NCI-H82 treated with DMSO at 0.1 percent for 48 hours (cell line): Measurements from ENCODE around the gene LMX1A.

Experiments used
- DNase-seq: peaks from one replicate; lab custom pipeline; 2025; ENCODE audit not compliant: unreplicated experiment; lab: John Stamatoyannopoulos, UW

The LMX1A gene

GRCh38 chr1:165367375-165367993 lies 11.0 kb upstream of the LMX1A start:
- DNase-seq: peak; percentile 66

- DNase-seq: no peak
Measured at GRCh38 chr1:165365341-165365740, 8.8 kb upstream of the LMX1A start.

- DNase-seq: no peak
Measured at GRCh38 chr1:165364568-165365133, 8.1 kb upstream of the LMX1A start.

GRCh38 chr1:165356876-165357275 lies 361 bp upstream of the LMX1A start:
- no peak for DNase-seq

- DNase-seq: no peak
Measured at GRCh38 chr1:165355139-165355976, 1.2 kb downstream of the LMX1A start.

- no peak for DNase-seq
Measured at GRCh38 chr1:165354739-165355138, 1.8 kb downstream of the LMX1A start.

- no peak for DNase-seq
Measured at GRCh38 chr1:165353731-165354671, 2.5 kb downstream of the LMX1A start.

- DNase-seq: no peak
Measured at GRCh38 chr1:165352442-165353293, 3.8 kb downstream of the LMX1A start.

GRCh38 chr1:165351863-165352441 lies 4.6 kb downstream of the LMX1A start:
- no peak for DNase-seq

- peak; percentile 38 for DNase-seq
Measured at GRCh38 chr1:165350840-165351239, 5.7 kb downstream of the LMX1A start.

GRCh38 chr1:165345502-165345901 lies 11.0 kb downstream of the LMX1A start:
- DNase-seq: no peak

- DNase-seq: no peak
Measured at GRCh38 chr1:165344736-165345135, 11.8 kb downstream of the LMX1A start.

- DNase-seq: no peak
Measured at GRCh38 chr1:165344198-165344597, 12.3 kb downstream of the LMX1A start.

GRCh38 chr1:165342587-165342986 lies 13.9 kb downstream of the LMX1A start:
- DNase-seq: no peak

GRCh38 chr1:165342168-165342567 lies 14.3 kb downstream of the LMX1A start:
- no peak for DNase-seq

- no peak for DNase-seq
Measured at GRCh38 chr1:165339164-165339563, 17.4 kb downstream of the LMX1A start.

- DNase-seq: no peak
Measured at GRCh38 chr1:165330483-165330882, 26.0 kb downstream of the LMX1A start.

- DNase-seq: peak; percentile 21
Measured at GRCh38 chr1:165329104-165329503, 27.4 kb downstream of the LMX1A start.

- peak; percentile 76 for DNase-seq
Measured at GRCh38 chr1:165328136-165328535, 28.4 kb downstream of the LMX1A start.

GRCh38 chr1:165327538-165327937 lies 29.0 kb downstream of the LMX1A start:
- peak; percentile 60 for DNase-seq
